HG02759 (cell line): ENCODE results near the gene NR3C1.
"Not testable (repeated sequence)": the region's sequence is repeated elsewhere in the genome, so short reads cannot be mapped to it uniquely, and the experiment has no call there.

Source experiments
- ATAC-seq: cut with Tn5 transposase; IDR thresholded peaks from one replicate; pipeline ENCODE4 v1.9.1; 2021; ENCODE audit warnings: mild to moderate bottlenecking, moderate library complexity; ENCODE audit not compliant: unreplicated experiment

NR3C1 gene

DNA sequence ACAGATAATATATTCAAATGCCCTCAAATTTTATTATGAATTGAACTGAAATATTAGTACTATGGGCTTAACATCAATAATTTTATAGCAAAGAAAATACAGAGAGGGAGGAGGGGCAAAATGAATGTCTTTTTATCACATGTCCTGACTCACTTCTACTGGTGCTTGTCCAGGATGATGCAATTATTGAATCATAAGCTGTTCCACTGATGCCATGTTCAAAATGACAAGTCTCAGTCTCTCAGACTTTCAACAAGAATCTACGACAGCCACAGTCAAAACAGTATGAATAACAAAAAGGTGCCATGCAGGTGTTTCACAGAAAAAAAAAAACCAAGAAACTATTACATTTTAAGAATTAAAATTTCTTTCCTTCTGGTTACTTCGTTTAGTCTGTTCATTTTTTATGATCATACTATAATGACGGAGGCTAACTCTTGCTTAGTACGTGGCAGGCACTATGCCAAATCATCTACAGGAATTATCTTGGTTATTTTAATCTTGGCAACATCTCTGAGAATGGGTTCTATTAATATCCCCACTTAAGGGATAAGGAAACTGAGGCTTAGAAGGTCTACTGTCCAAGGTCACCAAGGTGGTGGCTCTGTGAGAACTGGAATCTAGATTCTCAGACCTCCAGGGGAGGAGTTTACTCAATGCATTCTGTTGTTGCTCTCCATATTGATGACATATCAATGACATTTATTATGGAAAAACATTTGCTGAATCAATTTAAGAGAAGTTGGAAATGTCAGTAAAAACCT is 61.5 kb downstream of the NR3C1 start:
- ATAC-seq: no peak

DNA sequence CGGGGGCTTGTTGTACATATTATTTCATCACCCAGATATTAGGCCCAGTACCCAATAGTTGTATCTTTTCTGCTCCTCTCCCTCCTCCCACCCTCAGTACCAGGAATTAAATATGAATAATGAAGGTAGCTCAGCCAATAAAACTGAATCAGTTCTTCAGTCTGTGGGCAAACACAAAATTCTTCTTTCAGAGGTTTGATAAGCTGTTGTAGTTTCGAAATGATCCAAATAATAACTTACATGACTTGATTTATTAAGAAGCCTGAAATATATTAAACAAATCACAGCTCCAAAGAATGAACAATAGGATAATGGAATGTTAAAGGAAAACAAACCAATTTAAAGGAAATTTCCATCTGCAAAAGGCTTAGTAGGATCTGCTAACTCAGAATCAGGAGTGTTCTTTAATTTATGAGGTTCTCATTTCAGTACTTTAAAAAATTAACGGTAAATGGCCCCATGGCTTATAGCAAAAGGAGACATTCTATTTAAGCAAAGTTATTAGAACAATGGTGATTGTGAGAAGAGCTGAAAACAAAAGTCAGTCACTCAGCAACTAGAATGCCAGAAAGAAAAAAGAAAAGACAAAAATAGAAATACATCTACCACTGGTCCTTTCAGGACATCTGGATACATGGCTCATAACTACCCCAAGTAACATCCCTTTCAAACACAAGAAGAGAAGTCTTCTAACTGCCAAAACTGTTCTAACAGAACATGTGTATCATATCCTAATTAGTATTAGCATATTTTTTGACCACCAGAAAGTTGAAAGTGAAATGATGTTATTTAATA is 62.4 kb downstream of the NR3C1 start:
- no peak for ATAC-seq

DNA sequence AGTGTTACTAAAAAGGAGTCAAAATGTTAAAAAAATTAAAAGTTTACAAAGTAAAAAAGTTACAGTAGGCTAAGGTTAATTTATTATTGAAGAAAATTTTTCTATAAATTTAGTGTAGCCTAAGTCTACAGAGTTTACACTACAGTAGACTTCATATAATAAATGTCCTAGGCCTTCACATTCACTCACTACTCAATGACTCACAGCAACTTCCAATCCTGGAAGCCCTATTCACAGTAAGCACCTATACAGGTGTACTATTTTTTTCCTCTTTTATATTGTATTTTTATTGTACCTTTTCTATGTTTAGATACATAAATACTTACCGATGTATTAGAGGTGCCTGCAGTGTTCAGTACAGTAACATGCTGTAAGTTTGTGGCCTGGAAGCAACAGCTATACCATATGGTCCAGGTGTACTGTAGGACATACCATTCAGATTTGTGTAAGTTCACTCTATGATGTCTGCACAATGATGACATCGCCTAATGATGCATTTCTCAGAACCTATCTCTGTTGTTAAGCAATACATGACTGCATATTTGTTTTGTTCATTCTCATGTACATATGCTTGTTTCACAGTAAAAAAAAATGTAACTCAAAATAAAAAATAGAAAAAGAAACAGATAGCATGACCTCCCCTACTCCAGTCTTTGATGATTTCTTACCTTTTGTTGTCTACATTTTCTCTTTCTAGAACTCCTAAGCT is 64.7 kb downstream of the NR3C1 start:
- no peak for ATAC-seq

DNA sequence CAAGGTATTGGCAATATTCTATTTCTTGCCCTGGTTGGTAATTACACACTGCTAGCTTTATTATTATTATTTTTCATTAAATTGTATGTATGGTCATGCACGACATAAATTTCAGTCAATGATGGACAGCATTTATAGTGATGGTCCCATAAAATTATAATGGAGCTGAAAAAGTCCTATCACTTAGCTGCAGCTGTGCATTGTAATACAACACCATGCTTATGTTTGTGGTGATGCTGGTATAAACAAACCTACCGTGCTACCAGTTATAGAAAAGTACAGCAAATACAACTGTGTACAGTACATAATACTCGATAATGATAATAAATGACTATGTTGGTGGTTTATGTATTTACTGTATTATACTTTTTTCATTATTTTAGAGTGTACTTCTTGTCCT is 65.5 kb downstream of the NR3C1 start:
- no peak for ATAC-seq

GRCh38 chr5:143336485-143336884 is 67.0 kb downstream of the NR3C1 start:
- ATAC-seq: no peak

DNA sequence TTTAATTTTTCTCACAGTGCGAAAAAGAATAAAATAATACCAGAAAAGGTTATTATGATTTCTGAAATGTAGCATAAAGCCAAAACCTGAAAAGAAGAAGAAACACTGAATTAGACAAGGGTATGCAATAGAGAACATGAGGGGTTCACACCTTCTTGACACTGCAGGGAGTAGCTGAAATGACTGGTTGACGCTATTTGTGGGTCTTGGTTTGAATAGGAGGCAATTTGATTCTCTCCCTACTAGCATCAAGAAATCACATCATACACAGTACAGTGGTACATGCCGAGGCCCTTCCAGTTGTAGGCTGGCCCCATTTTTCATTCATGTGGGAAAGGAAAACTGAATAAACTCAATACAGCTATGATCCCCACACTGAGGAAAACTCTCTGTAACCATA is 68.6 kb downstream of the NR3C1 start:
- ATAC-seq: no peak

DNA sequence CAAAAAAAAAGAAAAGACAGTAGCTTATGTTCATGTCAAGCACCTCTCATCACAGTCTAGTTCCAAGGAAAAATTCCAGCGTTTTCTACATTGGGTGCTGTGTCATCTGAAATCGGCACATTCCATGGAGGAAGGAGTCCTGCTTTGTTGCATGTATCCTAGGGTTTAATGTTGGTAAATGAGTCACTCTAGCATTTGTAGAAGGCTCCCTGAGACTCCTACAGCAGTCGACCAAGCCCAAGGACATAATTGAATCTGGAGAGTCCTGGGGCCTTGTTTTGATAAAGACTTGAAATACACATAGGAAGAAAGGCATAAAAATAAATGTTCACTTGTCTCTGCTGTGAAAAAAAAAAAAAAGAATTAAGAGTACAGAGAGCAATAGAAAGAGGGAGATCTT is 69.1 kb downstream of the NR3C1 start:
- not testable (repeated sequence) for ATAC-seq

DNA sequence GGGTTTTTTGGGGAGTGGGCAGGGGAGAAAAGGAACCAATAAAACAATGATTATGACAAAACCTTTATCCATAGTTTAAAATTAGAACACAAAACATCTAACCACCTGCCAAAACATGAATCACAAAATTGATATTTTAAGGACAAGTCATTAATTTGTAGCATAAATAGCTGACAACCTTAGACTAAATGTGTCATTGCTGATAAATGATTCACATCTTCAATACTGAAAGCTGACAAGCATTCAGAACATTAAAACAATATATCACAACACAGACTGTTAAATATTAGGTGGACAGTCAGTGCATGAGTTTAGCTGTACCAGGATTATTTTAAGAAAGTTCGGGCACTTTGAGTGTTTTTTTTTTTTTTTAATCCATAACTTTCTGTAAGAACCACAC is 71.5 kb downstream of the NR3C1 start:
- no peak for ATAC-seq

DNA sequence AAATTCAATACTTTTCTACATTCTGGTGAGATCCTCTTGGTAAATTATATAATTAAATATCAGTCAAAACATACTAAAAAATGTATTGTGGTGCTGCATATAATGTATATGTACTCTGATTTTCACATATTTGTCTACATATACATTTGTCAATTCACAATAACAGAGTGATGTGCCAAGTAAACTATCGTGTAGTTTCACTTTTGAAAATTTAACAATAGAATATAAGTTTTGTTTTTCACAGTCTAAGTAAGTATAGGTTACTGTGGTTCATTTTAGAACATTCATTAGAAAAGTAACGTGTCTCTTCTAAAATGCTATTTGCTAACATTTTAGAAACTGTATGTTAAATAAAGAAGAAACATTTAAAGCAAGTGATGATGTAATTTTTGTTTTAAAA is 73.6 kb downstream of the NR3C1 start:
- no peak for ATAC-seq

DNA sequence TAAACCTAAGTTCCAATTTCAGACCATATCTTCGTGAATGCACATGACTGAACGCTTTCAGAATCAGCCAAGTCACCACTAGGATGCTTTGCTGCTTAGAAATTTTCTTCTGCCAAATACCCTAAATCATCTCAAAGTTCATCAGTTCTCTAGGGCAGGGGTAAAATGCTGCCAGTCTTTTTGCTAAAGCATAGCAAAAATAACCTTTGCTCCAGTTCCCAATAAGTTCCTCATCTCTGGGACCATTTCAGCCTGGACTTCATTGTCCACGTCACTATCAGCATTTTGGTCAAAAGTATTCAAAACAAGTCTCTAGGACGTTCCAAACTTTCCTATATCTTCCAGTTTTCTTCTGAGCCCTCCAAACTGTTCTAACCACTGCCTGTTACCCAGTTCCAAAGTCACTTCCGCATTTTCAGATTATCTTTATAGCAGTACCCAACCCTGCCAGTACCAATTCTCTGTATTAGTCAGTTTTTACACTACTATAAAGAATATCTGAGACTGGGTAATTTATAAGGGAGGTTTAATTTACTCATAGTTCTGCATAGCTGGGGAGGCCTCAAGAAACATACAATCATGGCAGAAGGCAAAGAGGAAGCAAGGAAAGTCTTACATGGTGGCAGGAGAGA is 74.8 kb downstream of the NR3C1 start:
- ATAC-seq: no peak

- ATAC-seq: not testable (repeated sequence)
Measured at GRCh38 chr5:143325086-143325485, 78.4 kb downstream of the NR3C1 start.

GRCh38 chr5:143322931-143323630 is 80.4 kb downstream of the NR3C1 start:
- ATAC-seq: not testable (repeated sequence)

- no peak for ATAC-seq
Measured at GRCh38 chr5:143322176-143322575, 81.3 kb downstream of the NR3C1 start.

GRCh38 chr5:143319437-143320227 is 83.9 kb downstream of the NR3C1 start:
- ATAC-seq: no peak

- no peak for ATAC-seq
Measured at GRCh38 chr5:143318833-143319232, 84.7 kb downstream of the NR3C1 start.

GRCh38 chr5:143318270-143318669 is 85.2 kb downstream of the NR3C1 start:
- no peak for ATAC-seq

DNA sequence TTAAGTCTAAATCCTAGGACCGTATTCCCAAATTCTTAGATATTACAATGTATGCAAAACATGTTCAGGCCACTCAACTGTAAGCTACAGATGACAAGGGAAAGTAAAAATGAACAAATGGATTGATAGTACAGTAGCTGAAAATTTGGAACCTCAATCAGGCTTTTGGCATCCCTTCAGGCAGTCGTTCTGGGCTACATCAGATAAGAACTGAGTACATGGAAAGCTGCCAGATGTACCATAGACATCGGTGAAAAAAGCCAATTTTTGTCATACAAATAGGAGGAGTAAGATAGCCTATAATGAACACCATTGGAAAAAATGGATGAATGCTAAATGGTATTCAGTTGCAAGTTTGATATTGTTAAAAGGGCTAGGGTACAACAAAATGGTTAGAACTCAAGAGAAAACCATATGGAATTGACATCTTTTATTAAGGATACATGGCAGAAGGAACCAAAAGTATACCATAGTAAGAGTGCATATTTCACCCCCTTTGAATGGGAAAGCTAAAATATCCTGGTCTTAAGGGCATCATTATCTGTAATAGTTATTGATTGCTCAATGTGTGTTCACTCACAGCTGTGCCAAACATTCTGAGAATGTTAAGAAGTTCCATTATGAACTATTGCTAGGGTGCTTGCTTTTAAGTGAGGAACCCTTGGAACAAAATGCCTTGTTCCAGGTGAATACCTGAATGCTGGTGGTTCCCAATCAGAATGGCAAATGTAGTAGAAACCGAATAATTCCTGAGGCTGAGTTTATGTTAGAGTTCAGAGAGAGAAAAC is 86.4 kb downstream of the NR3C1 start:
- ATAC-seq: no peak

- no peak for ATAC-seq
Measured at GRCh38 chr5:143316337-143316736, 87.1 kb downstream of the NR3C1 start.

GRCh38 chr5:143315929-143316328 is 87.6 kb downstream of the NR3C1 start:
- ATAC-seq: no peak
